GF-D8 (cell line): Measurements from ENCODE around the gene WNT7B.

Source experiments
- DNase-seq: peaks from one replicate; lab custom pipeline; 2025; lab: John Stamatoyannopoulos, UW

WNT7B gene

DNA sequence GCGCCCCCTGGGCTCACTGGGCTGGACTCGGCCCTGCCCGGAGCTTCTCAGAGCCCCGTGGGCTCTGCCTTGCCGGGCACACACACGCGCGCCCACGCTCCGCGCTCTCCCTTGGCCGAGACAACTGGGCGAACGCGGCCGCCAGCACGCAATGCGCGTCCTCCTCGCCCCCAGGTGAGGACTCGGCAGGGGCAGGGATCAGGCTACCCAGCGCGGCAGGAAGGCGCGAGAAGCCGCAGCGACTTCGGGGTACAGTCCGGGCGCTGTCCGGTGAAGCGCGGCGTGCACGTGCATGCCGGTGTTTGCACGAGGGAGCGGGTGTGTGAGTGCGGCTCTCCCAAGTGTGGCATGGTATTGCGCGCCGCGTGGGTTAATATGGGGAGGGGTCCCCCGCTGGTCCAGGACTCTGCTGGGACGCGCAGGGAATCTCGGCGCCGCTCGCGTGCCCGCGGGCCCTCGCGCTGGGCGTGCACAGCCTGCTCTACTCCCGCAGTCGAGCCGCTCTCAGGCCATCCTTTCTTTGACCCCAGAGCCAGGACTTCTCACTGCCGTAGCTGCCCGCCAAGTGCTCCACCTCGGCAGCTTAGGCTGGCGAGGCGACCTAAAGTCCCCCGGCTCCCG, 5.4 kb downstream of the WNT7B start:
- no peak for DNase-seq

DNA sequence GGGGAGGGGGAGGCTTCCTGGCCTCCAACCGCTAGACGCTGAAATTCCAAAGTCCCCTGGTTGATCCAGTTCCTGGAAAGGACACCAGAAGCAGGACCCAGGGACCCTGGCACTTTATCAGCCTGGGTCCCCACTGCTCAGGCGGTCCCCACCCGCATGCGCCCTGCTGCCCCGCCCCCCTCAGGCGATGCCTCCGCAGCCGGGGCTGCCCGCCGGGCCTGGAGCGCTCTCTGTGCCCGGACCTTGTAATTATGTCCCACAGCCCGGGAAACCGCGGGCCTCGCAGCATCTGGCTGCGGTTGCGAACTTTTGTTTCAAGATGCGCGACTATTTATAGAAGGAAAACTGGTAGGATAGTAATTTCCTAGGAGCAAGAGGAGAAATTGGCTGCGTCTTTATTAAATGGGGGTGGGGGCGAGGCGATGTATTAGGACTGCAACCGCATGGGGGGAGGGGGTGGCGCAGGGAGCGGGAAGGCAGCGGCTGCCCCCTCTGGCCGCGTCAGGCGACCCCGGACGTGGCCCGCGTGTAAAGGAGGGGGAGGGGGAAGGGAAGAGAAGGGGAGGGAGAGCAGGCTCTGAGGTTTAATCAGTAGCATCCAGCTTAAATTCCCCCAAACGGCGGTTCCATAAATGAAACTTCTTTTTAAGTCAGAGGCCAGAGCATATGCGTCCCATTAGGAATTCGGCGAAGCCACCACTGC, 6.1 kb downstream of the WNT7B start:
- DNase-seq, result no peak

- no peak for DNase-seq
Observed at GRCh38 chr22:45969801-45970470, 7.0 kb downstream of the WNT7B start.

DNA sequence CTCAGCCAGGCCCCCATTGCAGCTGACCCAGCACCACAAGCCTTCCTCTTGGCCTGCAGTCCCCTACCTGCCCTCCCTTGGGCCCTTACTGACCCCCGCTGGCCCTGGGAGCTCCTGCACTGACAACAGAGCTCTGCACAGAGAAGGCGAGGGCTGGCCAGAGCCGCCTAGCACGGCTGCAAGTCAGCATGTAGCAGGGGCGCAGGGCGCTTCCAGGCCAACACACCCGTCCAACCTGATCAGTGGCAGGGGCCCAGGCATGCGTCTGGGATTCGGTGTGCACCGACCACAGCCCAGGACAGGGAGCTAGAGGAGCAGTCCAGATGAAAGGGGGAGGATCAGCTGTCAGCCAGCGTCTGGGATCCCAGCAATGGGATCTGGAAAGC, 7.6 kb downstream of the WNT7B start:
- no peak for DNase-seq

DNA sequence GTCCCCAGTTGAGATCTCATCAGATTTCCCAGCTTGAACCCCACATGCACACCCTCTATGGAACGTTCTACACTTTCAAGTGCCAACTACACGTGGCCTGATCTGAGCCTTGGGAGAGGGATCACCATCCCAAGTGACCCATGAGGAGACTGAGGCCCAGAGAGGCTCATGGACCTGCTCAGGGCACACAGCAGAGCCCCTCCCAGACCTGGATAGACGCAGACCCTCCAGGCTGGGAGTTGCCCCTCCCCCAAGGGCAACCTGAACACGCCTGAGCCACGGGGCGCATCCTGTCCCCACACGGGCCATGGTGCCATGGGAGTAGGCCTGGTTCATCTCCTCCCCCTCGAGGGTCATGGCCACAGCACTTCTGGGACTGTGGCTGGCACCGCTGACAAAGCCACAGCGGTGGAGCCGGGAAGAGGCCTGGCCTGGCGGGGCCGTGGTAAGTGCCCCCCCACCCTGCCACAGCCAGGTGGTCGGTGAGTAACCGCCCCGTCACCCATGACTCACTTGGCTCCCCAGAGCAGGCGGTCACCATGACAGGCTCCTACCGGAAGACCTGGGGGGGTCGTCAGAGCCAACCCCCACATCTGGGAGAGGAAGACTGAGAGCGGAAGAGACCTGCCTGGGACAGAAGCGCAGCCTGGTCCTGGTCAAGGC, 8.1 kb downstream of the WNT7B start:
- DNase-seq, result no peak

DNA sequence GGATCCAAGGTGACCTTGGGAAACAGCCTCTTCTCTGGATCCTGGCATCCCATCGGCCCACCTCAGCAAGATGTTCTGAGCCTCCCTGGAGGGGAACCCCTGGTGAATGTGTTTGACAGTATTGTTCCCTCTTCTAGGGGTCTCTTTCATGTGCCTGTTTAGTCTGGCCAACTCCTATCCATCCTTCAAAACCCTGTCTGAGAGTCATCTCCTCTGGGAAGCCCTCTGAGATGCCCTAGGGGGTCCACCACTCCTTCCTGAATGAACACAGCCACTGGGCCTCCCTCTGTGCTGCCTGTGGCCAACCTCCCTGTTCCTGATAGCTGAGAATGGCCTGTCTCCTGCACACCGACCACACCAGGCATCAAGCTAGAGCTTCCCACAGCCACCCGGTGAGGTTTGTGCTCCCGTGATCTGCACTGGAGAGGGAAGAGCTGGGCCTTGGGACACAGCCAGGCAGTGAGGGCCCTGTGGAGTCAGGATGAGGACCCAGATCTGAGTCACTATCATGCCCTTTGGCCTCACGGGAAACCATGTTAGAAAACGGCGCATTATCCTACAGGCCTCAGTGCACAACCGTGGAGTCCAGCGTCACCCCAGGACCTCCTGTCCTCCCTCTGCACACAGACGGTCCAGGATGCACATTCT, 8.8 kb downstream of the WNT7B start:
- DNase-seq, result no peak

DNA sequence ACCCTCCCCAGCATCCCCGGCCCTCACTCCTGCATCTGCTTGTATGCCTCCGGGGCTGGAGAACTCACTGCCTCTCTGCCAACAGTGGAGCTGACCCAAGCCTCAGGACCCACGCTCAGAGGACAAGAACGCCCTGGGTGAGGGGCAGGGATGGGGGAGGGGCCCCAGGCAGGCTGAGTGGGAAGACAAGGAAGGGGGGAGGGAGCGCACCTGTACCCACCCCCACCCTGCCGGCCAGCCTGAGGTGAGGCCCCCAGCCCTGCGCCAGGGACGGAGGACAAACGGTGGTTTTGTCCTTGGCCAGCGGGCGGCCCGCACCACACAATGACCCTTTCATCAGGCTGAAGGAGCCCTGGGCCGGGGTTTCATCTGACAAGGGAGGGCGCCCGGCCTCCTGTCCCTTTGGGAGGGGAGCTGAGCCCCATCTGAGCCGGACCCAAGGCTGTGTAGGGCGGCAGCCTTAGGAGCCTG, 10.0 kb downstream of the WNT7B start:
- DNase-seq, result no peak

DNA sequence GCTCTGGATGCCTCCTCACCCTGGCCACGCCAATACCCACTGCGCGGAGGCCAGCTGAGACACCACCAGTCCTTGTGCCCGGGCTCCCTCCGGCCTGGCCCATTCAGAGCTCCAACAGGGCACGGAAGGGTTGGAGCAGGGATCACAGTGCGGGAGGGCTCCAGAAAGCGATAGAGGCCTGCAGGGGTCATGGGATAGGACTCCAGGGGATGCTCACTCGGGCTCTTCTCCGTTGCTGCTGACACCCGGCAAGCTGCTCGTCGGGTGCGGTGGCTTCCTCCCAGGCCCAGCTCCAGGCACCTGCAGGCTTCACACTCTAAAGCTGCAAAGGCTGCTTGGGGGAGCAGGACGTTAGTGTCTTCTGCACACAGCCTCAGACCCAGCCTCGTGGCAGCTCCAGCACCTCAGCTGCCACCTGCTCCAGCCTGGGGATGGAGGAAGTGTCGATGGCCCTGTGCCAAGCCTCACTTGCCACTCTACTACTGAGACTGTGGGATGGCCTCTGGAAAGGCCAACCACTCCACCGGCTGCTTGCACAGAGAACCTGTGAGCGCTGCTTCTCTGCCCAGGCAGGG, 10.6 kb downstream of the WNT7B start:
- no peak for DNase-seq

DNA sequence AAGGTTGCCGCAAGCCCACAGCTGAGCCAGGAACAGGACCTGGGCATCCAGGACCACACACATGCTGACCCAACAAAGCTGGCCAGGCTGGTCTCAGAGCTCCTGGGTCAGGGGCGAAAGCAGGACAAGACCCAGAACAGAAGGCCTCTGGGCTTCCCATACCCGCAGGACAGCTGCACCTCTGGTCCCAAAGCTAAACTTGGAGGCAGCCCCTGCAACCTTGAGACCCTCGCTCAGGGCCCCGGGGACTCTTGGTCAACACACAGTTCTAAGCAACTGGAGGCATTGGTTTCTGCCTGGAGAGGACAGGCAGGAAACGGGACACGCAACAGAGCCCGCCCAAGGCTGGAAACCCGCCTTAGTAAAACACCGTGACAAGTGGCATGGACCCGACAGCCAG, 11.4 kb downstream of the WNT7B start:
- DNase-seq, result no peak

- DNase-seq, result no peak
Observed at GRCh38 chr22:45964926-45965527, 11.9 kb downstream of the WNT7B start.

- DNase-seq, result no peak
Observed at GRCh38 chr22:45964372-45964771, 12.6 kb downstream of the WNT7B start.

DNA sequence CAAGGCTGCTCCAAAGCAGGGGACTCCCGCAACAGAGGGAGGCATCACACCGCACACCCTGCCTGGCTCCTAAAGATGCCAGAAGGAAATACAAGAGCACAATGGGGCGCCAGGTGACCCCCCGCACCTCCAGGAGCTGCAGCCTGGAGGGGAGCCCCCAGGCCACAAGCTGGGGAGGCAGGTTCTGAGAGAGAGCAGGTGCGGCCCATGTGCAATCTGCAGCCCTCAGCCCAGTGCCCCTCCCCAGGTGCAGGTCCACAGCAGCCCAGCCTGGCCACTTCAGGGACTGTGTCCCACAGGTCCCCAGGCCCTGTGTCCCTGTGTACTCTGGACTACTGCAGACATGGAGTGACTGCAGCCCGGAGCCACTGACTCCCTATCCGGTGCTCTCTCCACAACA, 13.1 kb downstream of the WNT7B start:
- DNase-seq, result no peak

GRCh38 chr22:45962756-45963324, 14.1 kb downstream of the WNT7B start:
- no peak for DNase-seq

GRCh38 chr22:45962434-45962718, 14.6 kb downstream of the WNT7B start:
- no peak for DNase-seq

DNA sequence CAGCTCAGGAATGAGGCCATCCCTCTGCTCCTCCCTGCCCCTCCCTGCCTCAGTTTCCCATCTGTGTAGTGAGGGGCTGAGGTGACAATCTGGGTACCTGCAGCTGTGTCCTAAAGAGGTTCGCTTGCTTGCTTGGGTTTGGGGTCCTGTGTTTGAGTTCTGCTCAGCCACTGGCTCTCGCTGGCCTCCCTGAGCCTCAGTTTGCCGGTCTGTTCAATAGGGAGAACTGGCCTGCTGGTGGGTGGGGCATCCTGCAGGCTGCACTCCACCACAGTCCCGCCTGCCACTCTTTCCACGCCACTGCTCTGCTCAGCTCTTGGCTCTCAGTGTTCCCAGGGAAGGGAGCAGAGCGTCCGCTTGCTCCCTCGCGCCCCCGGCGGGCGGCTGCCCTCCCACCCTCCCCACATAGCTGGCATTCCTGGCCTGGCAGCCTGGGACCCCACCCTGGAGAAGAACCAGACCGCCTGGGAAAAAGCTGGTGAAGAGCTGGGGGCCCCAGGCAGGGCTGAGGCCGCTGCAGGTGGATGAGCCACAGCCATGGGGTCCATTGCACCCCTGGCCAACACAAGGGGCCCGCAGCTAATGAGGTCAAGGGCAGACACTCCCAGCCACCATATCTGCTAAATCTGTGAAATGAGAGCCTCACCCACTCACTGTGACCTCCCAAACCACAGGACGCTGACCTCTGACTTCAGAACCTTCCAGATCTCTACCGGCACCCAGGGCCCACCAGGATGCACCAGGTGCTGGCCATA, 15.1 kb downstream of the WNT7B start:
- no peak for DNase-seq

GRCh38 chr22:45960477-45961386, 16.2 kb downstream of the WNT7B start:
- no peak for DNase-seq

DNA sequence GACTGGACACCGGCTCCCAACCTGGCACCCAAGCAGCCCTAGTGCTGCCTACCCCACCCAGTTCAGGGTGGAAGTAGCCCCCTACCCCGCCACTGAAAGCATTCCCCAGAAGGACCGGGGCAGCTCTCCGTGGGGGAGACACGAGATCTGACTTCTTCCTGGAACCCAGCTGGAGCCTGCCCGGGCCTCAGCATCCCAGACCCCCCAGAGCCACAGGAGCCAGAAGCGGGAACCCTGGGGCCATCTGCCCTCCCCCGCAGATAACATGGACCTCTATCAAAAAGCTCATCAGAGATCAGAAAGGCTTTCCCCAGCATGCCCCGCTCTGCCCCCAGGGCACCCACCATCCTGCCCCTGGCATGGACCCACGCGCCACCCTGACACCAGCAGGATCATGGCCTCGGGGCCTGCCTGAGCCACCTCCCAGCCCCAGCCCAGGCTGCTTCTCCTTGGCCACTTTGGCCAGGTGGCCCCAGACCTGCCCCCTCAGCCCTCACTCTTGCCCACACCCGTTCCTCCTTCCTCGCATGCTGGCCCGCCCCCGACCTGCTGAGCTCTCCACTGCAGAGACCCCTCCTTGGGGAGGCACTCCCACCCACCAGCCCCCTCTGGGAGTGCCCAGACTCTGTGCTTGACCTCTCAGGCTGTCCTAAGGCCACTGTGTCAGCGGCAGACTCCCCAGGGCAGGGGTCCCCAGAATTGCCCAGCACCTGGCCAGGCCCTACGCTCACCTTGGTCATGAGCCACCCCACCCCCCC, 17.1 kb downstream of the WNT7B start:
- DNase-seq, result no peak

- no peak for DNase-seq
Observed at GRCh38 chr22:45958971-45959370, 18.0 kb downstream of the WNT7B start.

DNA sequence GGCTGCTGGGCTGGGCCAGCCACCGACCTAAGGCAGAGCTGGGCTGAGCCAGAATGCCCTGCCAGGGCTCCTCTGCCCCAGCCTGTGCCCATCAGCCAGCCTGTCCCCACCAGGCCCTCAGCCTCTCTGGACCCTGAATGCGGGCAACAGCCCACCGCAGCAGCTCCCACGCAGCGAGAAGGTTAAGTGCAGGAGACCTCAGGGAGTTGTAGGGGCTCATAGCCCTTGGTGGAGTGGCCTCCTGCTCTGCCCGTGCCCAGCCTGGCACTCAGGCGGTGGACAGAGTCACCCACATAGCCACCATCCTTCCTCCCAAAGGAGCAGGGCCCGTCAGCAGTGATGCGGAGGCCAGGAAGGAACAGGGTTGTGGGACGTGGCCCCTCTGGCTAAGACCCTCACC, 19.1 kb downstream of the WNT7B start:
- no peak for DNase-seq
